Prostate gland (tissue), 2 donors: ENCODE results near the gene MTCH1.

ENCODE experiments used
- CTCF ChIP-seq, 4 experiments: fragments of 200-600 bp in 2 of 4; fragments of 450-650 bp in 2 of 4; sonication (generic) in 2 of 4; IDR thresholded peaks; 1 replicate in 3 of 4; 2 replicates in 1 of 4; pipeline ENCODE4 v1.5.1; 2016 to 2019; ENCODE audit warnings: antibody characterized with exemption in 4 of 4, mild to moderate bottlenecking in 2 of 4, moderate library complexity in 2 of 4
- POLR2A ChIP-seq: fragments of 450-650 bp; IDR thresholded peaks from one replicate; pipeline ENCODE4 v1.6.1; 2016; ENCODE audit warnings: antibody characterized with exemption, mild to moderate bottlenecking

DNA sequence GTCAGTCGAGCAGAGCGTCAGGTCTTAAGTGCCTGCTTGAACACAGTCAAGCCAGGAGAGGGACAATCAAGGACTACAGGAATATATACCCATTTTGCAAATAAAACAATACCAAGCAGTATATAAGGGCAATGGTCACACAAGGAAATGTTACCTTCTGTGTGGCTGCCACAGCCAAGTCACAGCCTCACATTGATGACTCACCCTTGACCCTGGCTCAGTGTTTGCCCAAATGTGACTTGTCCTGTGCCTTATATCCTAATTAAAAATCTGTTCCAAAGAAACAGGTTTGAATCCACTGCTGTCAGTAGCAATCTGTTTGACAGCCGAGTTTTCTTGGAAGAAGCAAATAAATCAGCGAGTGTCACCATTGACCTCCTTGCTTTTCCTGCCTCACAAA, 65.9 kb downstream of the MTCH1 start:
- TF ChIP-seq CTCF (IDR thresholded peaks at IDR 0.05) (no peak), POLR2A (no peak)
